ENCODE results near the gene GRB7.

The GRB7 gene

GRCh38 chr17:39792526-39793221 is 54.9 kb downstream of the GRB7 start:
- Histone ChIP-seq H3K9me3 (ENCODE audit: insufficient read depth, low read length) (no peaks in the 10 kb centered on the region), H3K27me3 (ENCODE audit: low read length) (no peaks in the 10 kb centered on the region), H3K4me3 (ENCODE audit: insufficient read depth, low read length, poor library complexity, severe bottlenecking) (no peak overlapping the region), H3K27ac (ENCODE audit: low read depth, low read length) (peak overlapping the region; percentile 98), H3K79me2 (ENCODE audit: insufficient read depth, low read length) (peaks cover 21% of the 10 kb centered on the region), H3K9ac (ENCODE audit: low read length) (peak overlapping the region; percentile 34), H3K9me2 (replicated peaks; ENCODE audit: insufficient read depth, low read length) (no peaks in the 10 kb centered on the region), H3K36me3 (ENCODE audit: low read length) (peaks cover 40% of the 10 kb centered on the region), H4K20me1 (ENCODE audit: low read depth, low read length) (no peaks in the 10 kb centered on the region), H3F3A (ENCODE audit: insufficient read depth) (peaks cover 35% of the 10 kb centered on the region), H3K4me2 (ENCODE audit: low read depth, low read length, poor library complexity, severe bottlenecking) (peak overlapping the region; percentile 59), H2AFZ (ENCODE audit: low read depth, low read length, severe bottlenecking) (no peak overlapping the region)
- no peak for TF ChIP-seq CTCF (IDR thresholded peaks at IDR 0.05; ENCODE audit: insufficient read depth, low read length, poor library complexity, severe bottlenecking)
- TF ChIP-seq EZH2phosphoT487 (conservative IDR thresholded peaks at IDR 0.05; ENCODE audit: low read length) = no peak

GRCh38 chr17:39793301-39793872 is 55.6 kb downstream of the GRB7 start:
- Histone ChIP-seq H4K20me1 (ENCODE audit: low read depth, low read length) (no peaks in the 10 kb centered on the region), H3K36me3 (ENCODE audit: low read length) (peaks cover 34% of the 10 kb centered on the region), H3K4me2 (ENCODE audit: low read depth, low read length, poor library complexity, severe bottlenecking) (peak overlapping the region; percentile 59), H3K9me3 (ENCODE audit: insufficient read depth, low read length) (no peaks in the 10 kb centered on the region), H3F3A (ENCODE audit: insufficient read depth) (peaks cover 35% of the 10 kb centered on the region), H3K9ac (ENCODE audit: low read length) (peak overlapping the region; percentile 34), H3K9me2 (replicated peaks; ENCODE audit: insufficient read depth, low read length) (no peaks in the 10 kb centered on the region), H2AFZ (ENCODE audit: low read depth, low read length, severe bottlenecking) (no peak overlapping the region), H3K4me3 (ENCODE audit: insufficient read depth, low read length, poor library complexity, severe bottlenecking) (no peak overlapping the region), H3K27me3 (ENCODE audit: low read length) (no peaks in the 10 kb centered on the region), H3K27ac (ENCODE audit: low read depth, low read length) (peak overlapping the region; percentile 98), H3K79me2 (ENCODE audit: insufficient read depth, low read length) (peaks cover 20% of the 10 kb centered on the region)
- TF ChIP-seq EZH2phosphoT487 (conservative IDR thresholded peaks at IDR 0.05; ENCODE audit: low read length) = no peak
- TF ChIP-seq CTCF (IDR thresholded peaks at IDR 0.05; ENCODE audit: insufficient read depth, low read length, poor library complexity, severe bottlenecking) = no peak

GRCh38 chr17:39794249-39794970 is 56.7 kb downstream of the GRB7 start:
- peaks cover 31% of the 10 kb centered on the region for H3K36me3 ChIP-seq (ENCODE audit: low read length)
- H3F3A ChIP-seq (ENCODE audit: insufficient read depth) = peaks cover 39% of the 10 kb centered on the region
- no peak overlapping the region for H3K4me3 ChIP-seq (ENCODE audit: insufficient read depth, low read length, poor library complexity, severe bottlenecking)
- H3K9me3 ChIP-seq (ENCODE audit: insufficient read depth, low read length) = no peaks in the 10 kb centered on the region
- no peak overlapping the region for H2AFZ ChIP-seq (ENCODE audit: low read depth, low read length, severe bottlenecking)
- H3K79me2 ChIP-seq (ENCODE audit: insufficient read depth, low read length) = peaks cover 26% of the 10 kb centered on the region
- H4K20me1 ChIP-seq (ENCODE audit: low read depth, low read length) = no peaks in the 10 kb centered on the region
- peak overlapping the region; percentile 59 for H3K4me2 ChIP-seq (ENCODE audit: low read depth, low read length, poor library complexity, severe bottlenecking)
- peak overlapping the region; percentile 45 for H3K9ac ChIP-seq (ENCODE audit: low read length)
- H3K27ac ChIP-seq (ENCODE audit: low read depth, low read length) = peak overlapping the region; percentile 98
- H3K9me2 ChIP-seq (replicated peaks; ENCODE audit: insufficient read depth, low read length) = no peaks in the 10 kb centered on the region
- TF ChIP-seq CTCF (IDR thresholded peaks at IDR 0.05; ENCODE audit: insufficient read depth, low read length, poor library complexity, severe bottlenecking) (no peak), EZH2phosphoT487 (conservative IDR thresholded peaks at IDR 0.05; ENCODE audit: low read length) (no peak)
- no peaks in the 10 kb centered on the region for H3K27me3 ChIP-seq (ENCODE audit: low read length)
